Transverse colon (tissue), 4 donors: ENCODE measurements around the gene LENG1. TPM values are rescaled to one million over a fixed set of nuclear protein-coding genes. Genes with fewer than 3 reads are reported as not detected.
"Not testable (repeated sequence)": the region's sequence is repeated elsewhere in the genome, so short reads cannot be mapped to it uniquely, and the experiment has no call there.

Experiments used
- DNase-seq: peaks from one replicate; pipeline ENCODE4 v3.0.0-alpha.2; 2019
- H3K27ac ChIP-seq, 4 donors: fragments of 200-600 bp; sonication (generic); 2 replicates each; pipeline ENCODE4 v1.5.1; 2016 to 2018; ENCODE audit warnings: inconsistent platforms in 4 of 4
- H3K27me3 ChIP-seq: fragments of 200-600 bp; sonication (generic); 2 replicates; pipeline ENCODE4 v1.5.1; 2017; ENCODE audit warnings: inconsistent platforms
- H3K36me3 ChIP-seq, 4 donors: fragments of 200-600 bp; sonication (generic); 2 replicates each; pipeline ENCODE4 v1.5.1; 2017 to 2019; ENCODE audit warnings: inconsistent platforms in 4 of 4
- H3K4me1 ChIP-seq, 4 donors: fragments of 200-600 bp; sonication (generic); 2 replicates each; pipeline ENCODE4 v1.5.1; 2017 to 2020; ENCODE audit warnings: inconsistent platforms in 4 of 4
- H3K4me3 ChIP-seq, 4 donors: fragments of 200-600 bp; sonication (generic); 1 replicate in 1 of 4; 2 replicates in 3 of 4; pipeline versions ENCODE4 v1.5.1 to v1.6.1; 2017 to 2019; ENCODE audit warnings: inconsistent platforms in 4 of 4
- H3K9me3 ChIP-seq, 2 donors: fragments of 200-600 bp; sonication (generic); 2 replicates each; pipeline ENCODE4 v1.5.1; 2017 to 2019; ENCODE audit warnings: inconsistent platforms in 2 of 2
- EP300 ChIP-seq: sonication (generic); formaldehyde crosslinking; IDR thresholded peaks from one replicate; pipeline ENCODE4 v1.6.1; 2017; ENCODE audit warnings: antibody characterized with exemption, low read depth
- POLR2A ChIP-seq: fragments of 450-650 bp; IDR thresholded peaks from one replicate; pipeline ENCODE4 v1.6.1; 2016; ENCODE audit warnings: antibody characterized with exemption, mild to moderate bottlenecking, moderate library complexity
- POLR2AphosphoS5 ChIP-seq, 3 donors: sonication (generic); formaldehyde crosslinking; IDR thresholded peaks; one replicate each; pipeline ENCODE4 v1.6.1; 2016; ENCODE audit warnings: antibody characterized with exemption in 3 of 3
- WGBS, 2 donors: methylation state at CpG; one replicate each; pipeline ENCODE4 v1.1.5; 2018; ENCODE audit warnings: low coverage in 1 of 2; 5-methylcytosine and 5-hydroxymethylcytosine counted together
- in situ Hi-C, 4 donors: fragments of 200-750 bp; cut with MboI; loops; one replicate each; pipeline versions ENCODE4 v1.15.0 to v1.15.1; 2017; ENCODE audit warnings: low sequenced_read_pairs in 3 of 4, low pct_ligation_motif_present in 1 of 4, low pct_unique_long_range_greater_than_20kb in 1 of 4
- intact Hi-C: fragments of 100-400 bp; cut with DNase I; formaldehyde crosslinking; loops from one replicate; pipeline ENCODE4 v1.15.1; 2023; ENCODE audit warnings: low total_unique reads
- total RNA-seq, 4 donors: library from RNA; depleted of rRNA; stranded (reverse); fragments of >200 nt; gene quantifications; one replicate each; pipeline ENCODE4 v1.1.0, GENCODE V29; 2016
- TF ChIP-seq, protein P1 (sequence below), 5 experiments: fragments of 200-600 bp in 3 of 5; fragments of 450-650 bp in 2 of 5; sonication (generic) in 3 of 5; IDR thresholded peaks; 1 replicate in 2 of 5; 2 replicates in 3 of 5; pipeline ENCODE4 v1.5.1; 2016 to 2017; ENCODE audit warnings: antibody characterized with exemption in 5 of 5, inconsistent platforms in 3 of 5, mild to moderate bottlenecking in 2 of 5, moderate library complexity in 1 of 5

LENG1 gene
- 10 to 100 TPM in 1 of 4 donors, 1 to 10 TPM in 3; 3.4 to 11.1 (median 5.8) TPM for total RNA-seq

DNA sequence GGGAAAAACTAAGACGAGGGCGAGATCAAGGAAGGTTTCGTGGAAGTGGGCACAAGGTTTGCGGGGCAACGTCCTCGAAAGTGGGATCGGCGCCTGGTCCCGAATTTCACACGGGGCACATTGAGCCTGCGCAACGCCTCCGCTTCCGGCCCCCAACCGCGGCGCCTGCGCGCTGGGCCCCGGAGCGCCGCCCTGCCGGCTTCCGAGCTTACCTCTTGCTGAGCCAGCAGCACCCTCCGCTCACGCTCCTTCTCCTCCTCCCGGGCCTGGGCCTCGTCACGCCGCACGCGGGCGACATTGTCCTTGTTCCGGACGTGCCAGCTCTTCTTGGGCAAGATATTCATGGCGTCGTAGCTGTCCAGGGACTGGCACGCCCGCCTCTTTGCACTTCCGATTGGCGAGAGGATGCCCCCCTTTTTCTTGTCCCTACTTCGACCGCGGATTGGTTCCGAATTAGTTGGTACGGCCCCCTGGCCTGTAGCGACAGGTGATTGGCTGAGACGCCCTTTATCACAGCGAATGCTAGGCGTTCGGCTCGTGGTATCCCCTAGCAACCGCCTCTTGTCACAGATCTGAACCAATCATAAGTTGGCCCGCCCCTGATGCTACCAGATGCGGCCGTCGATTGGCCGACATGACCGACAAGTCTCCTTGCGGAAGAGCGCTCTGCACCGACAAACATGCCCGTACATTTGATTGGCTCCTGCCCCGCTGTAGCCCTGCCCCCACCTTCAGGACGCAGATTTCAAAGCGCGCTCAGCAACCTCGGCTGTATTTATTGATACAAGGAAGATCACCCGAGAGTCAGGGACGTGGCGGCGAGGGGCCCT is at the start of gene LENG1:
TSS of gene LENG1 (minus strand) at position 370 of the 830 bp plus-strand sequence. CDS start at position 344, 26 bp downstream.
- Histone ChIP-seq H3K27me3 (no peaks in the 10 kb centered on the region), H3K9me3 (no peaks in the 10 kb centered on the region), H3K27ac (peak within 1 kb of the TSS; percentile 92 to 98 (median 94)), H3K4me1 (peaks cover 30 to 56% (median 45%) of the 10 kb centered on the region in 4 donors), H3K36me3 (peaks cover 0 to 34% (median 14%) of the 10 kb centered on the region in 4 donors), H3K4me3 (peak within 1 kb of the TSS; percentile 48 to 80 (median 76))
- DNase-seq = peak; percentile 100
- in situ Hi-C loops = loop anchor here in 1 of 4 donors (10.0 kb wide), 1 partner anchor 75 kb away; no protein-coding TSS in a partner anchor
- intact Hi-C loops = no loop called here
- TF ChIP-seq POLR2AphosphoS5 (IDR thresholded peaks at IDR 0.05) (peak; percentile 85 to 89 (median 88)), POLR2A (peak; percentile 76), EP300 (no peak)
- TF ChIP-seq, protein P1, sequence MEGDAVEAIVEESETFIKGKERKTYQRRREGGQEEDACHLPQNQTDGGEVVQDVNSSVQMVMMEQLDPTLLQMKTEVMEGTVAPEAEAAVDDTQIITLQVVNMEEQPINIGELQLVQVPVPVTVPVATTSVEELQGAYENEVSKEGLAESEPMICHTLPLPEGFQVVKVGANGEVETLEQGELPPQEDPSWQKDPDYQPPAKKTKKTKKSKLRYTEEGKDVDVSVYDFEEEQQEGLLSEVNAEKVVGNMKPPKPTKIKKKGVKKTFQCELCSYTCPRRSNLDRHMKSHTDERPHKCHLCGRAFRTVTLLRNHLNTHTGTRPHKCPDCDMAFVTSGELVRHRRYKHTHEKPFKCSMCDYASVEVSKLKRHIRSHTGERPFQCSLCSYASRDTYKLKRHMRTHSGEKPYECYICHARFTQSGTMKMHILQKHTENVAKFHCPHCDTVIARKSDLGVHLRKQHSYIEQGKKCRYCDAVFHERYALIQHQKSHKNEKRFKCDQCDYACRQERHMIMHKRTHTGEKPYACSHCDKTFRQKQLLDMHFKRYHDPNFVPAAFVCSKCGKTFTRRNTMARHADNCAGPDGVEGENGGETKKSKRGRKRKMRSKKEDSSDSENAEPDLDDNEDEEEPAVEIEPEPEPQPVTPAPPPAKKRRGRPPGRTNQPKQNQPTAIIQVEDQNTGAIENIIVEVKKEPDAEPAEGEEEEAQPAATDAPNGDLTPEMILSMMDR (IDR thresholded peaks at IDR 0.05) = peak in 3 of 5 experiments; percentile 21 to 49 (median 26)
- 0 to 1% methylated on average over 3 to 63 of the region's 72 CpGs for WGBS, 2 donors

DNA sequence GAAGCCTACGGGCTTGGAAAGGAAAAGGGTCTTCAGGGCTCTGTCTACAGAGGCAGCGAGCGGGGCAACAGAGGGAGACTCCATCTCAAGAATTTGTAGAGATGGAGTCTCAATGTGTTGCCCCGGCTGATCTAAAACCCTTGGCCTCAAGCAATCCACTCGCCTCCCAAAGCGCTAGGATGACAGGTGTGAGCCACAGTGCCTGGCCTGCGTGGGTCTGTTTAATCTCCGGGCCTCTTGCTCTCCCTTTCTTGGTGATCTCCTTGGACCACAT is 49.2 kb upstream of the LENG1 start:
- TF ChIP-seq POLR2AphosphoS5 (IDR thresholded peaks at IDR 0.05) = no peak
- TF ChIP-seq EP300 = no peak
- TF ChIP-seq POLR2A = no peak
- TF ChIP-seq, protein P1 (IDR thresholded peaks at IDR 0.05) = no peak
- peaks cover 0 to 40% (median 12%) of the 10 kb centered on the region in 4 donors for H3K36me3 ChIP-seq
- no peaks in the 10 kb centered on the region for H3K9me3 ChIP-seq
- H3K4me3 ChIP-seq = no peak overlapping the region
- no peak for DNase-seq
- intact Hi-C loops (no loop called here), in situ Hi-C loops (no loop called here)
- WGBS, 2 donors = 66% methylated on average over 8 of the region's 8 CpGs; no CpG with 5 or more reads in 1 of the 2 donors
- H3K4me1 ChIP-seq = peaks cover 31 to 77% (median 54%) of the 10 kb centered on the region in 4 donors
- H3K27me3 ChIP-seq = no peaks in the 10 kb centered on the region
- peak overlapping the region; percentile 84 to 90 (median 84) for H3K27ac ChIP-seq

DNA sequence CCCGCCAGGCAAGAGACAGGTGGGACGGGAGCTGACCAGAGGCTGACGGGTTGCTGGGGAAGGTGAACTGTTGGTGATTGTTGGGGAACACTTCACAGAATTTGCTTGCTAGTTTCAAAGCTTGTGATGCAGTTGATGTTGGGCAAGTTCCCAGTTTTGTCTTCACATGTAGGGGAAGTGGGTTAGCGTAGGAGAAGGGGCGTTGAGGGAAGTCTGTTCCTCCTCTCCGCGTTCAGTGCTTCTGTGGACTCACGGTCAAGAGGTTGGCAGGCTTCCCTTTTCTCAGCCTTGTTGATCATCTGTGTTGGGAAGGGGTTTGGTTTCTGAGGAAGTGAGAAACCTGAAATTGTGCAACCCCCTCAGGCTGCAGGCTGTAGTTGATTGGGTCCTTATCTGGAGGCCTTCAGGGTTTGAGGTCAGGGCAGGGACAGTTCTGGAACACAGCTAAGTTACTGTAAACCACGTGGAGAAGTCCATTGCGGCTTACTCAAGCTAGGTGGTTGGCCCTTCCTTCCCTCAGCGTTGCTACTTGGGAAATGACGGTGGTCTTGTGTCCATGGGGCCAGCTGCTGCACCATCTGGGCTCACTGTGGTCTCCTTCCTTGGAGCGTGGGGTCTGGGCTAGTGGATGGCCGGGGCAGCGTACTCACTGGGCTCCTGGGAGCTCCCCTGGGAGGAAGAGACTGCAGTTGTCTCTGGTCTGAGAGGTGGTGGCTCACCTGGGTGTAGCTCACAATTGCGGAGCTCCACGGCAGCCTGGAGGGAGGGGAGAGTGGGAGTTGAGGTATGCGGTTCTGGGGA is 48.7 kb upstream of the LENG1 start:
- in situ Hi-C loops = no loop called here
- H3K4me3 ChIP-seq = no peak overlapping the region
- DNase-seq = peak; percentile 72
- intact Hi-C loops = no loop called here
- no peaks in the 10 kb centered on the region for H3K27me3 ChIP-seq
- WGBS, 2 donors = 52 to 100% methylated on average over 1 to 15 of the region's 18 CpGs
- peaks cover 34 to 82% (median 58%) of the 10 kb centered on the region in 4 donors for H3K4me1 ChIP-seq
- no peaks in the 10 kb centered on the region for H3K9me3 ChIP-seq
- H3K36me3 ChIP-seq = peaks cover 0 to 44% (median 12%) of the 10 kb centered on the region in 4 donors
- TF ChIP-seq POLR2A = peak; percentile 44
- peak; percentile 9 to 67 (median 60) for TF ChIP-seq POLR2AphosphoS5 (IDR thresholded peaks at IDR 0.05)
- TF ChIP-seq EP300 = peak; percentile 81
- TF ChIP-seq, protein P1 (IDR thresholded peaks at IDR 0.05) = no peak
- H3K27ac ChIP-seq = peak overlapping the region; percentile 84 to 90 (median 84)

DNA sequence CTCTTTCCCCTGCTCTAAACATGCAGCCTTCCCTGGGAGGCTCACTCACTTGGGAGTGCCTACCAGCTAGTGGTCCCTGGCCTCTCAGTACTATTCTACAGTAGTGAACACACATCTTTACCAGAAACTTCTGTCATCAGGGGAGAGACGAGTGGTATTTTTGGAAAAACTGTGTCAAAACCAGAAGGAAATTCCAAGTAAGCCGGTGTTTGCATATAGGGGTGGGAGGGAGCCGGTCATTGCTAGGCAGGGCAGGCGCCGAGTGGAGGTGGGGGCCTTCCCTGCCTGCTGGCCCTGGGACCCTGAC is 48.1 kb upstream of the LENG1 start:
- intact Hi-C loops (no loop called here), in situ Hi-C loops (no loop called here)
- Histone ChIP-seq H3K9me3 (no peaks in the 10 kb centered on the region), H3K4me1 (peaks cover 40 to 88% (median 64%) of the 10 kb centered on the region in 4 donors), H3K4me3 (no peak overlapping the region), H3K27me3 (no peaks in the 10 kb centered on the region), H3K36me3 (peaks cover 0 to 50% (median 12%) of the 10 kb centered on the region in 4 donors), H3K27ac (peak overlapping the region; percentile 59 to 90 (median 80))
- no peak for DNase-seq
- TF ChIP-seq POLR2AphosphoS5 (IDR thresholded peaks at IDR 0.05) (no peak), EP300 (no peak), POLR2A (no peak)
- TF ChIP-seq, protein P1 (IDR thresholded peaks at IDR 0.05) = no peak
- 47% methylated on average over 5 of the region's 5 CpGs; no CpG with 5 or more reads in 1 of the 2 donors for WGBS, 2 donors

DNA sequence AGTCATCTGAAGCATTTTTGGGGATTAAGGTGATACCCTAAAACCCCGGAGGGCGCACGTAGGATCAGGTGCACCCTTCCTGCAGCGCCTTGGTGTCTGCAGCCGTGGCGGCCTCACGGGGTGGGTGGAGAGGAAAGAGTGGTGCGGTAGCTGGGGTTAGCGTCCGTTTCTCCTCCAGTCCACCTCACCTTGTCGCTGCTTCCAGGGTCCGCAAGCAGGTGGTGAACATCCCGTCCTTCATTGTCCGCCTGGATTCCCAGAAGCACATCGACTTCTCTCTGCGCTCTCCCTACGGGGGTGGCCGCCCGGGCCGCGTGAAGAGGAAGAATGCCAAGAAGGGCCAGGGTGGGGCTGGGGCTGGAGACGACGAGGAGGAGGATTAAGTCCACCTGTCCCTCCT is 47.7 kb upstream of the LENG1 start:
- H3K4me1 ChIP-seq = peaks cover 44 to 92% (median 68%) of the 10 kb centered on the region in 4 donors
- intact Hi-C loops, in situ Hi-C loops, H3K9me3 ChIP-seq, DNase-seq, H3K27me3 ChIP-seq, H3K4me3 ChIP-seq: not testable (repeated sequence)
- peak overlapping the region; percentile 59 to 90 (median 80) for H3K27ac ChIP-seq
- peaks cover 0 to 54% (median 12%) of the 10 kb centered on the region in 4 donors for H3K36me3 ChIP-seq
- 0 to 61% methylated on average over 2 to 23 of the region's 23 CpGs for WGBS, 2 donors
